HG02642 (cell line): ENCODE measurements around the gene DISP3.

ENCODE experiments used
- ATAC-seq: cut with Tn5 transposase; IDR thresholded peaks from one replicate; pipeline ENCODE4 v1.9.1; 2021; ENCODE audit warnings: mild to moderate bottlenecking; ENCODE audit not compliant: unreplicated experiment, poor library complexity

The DISP3 gene

DNA sequence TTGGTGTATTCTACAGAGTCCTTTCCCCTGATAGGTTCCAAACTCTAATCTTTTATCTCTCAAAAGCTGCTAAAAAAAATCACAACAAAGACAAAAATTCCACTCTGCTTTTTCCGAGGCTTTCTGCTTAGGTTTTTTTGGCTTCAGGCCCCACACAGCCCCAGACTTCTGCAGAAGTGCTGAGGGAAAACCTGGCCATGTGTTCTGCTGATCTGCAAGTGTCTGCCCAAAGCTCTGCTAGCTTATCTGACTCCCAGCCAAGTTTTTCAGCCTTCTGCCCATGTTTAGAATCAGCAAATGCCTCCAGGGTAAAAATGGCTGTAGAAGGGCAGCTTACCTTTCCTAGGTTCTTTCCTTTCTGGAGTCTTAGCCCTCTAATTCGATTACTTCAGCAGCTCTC lies 28.4 kb downstream of the DISP3 start:
- no peak for ATAC-seq

GRCh38 chr1:11513681-11514080 lies 34.7 kb downstream of the DISP3 start:
- ATAC-seq, result no peak

GRCh38 chr1:11514366-11514765 lies 35.4 kb downstream of the DISP3 start:
- ATAC-seq, result no peak

- no peak for ATAC-seq
These were observed 36.7 kb downstream of the DISP3 start for GRCh38 chr1:11515368-11516300.

GRCh38 chr1:11516961-11517635 lies 38.1 kb downstream of the DISP3 start:
- ATAC-seq, result no peak

DNA sequence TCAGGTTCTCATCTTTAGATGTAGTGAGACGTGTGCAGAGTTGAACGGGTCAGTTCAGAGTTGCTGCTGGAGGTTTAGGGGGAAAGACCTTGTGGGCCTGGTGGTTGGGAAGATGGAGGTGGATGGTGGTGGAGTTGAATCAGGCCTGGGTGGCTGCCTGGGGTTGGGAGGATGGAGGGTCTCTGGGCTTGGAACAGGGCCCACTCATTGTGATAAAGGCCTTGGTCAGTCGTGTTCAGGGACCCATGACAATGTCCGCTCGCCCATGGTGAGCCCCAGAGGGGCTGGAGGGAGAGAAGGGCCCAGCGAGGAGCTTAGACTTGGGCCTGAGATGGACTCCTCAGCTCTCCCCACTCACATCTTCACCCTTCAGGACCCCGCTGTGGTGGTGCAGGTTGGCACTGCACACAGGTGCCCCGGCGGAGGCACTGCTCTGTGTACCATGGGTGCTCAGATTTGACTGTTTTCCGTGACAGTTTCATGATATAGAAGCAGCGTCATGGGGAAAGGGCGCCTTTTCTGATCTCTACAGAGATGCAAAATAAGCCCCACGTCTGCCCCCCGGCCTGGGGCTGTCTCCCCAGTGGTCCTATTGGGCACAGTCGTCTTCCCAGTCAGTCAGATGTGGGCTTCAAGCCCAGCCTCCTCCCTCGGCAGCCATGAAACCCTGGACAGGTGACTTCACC lies 39.2 kb downstream of the DISP3 start:
- no peak for ATAC-seq

DNA sequence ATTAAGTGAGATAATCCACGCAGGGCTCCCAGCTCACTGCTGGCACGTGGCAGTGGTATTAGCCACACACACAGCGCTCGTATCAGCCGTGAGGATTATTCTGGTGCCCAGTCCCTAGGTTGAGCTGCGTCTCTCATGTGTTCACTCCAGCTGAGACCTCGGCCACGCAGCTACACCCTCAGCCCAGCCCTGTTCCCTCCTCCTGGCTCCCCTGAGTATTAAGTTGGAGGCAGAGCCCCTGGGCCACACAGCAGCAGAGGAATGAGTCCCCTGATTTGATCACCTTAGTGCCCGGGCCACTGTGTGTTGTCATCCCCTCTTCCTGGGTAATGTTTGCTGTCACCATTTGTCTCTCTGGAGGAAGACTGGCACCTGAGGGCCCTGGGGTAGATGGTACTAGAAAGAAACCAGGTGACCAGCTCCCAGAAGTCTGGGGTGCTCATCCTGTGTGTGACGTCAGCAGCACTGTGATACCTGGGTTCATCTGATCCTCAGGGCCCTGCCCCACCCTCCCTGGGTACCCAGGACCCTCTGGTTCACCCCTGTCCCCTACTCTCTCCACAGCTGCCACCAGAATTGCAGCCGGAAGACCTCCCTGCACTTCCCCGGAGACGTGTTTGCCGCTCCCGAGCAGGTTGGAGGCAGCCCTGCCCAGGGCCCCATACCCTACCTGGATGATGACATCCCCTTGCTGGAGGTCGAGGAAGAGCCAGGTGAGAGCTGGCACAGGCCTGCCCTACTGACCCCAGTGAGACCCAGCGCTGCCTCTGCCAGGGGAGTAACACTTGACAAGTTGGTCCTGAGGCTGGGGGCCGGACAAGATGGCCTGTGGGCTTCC lies 40.1 kb downstream of the DISP3 start:
- ATAC-seq, result no peak

DNA sequence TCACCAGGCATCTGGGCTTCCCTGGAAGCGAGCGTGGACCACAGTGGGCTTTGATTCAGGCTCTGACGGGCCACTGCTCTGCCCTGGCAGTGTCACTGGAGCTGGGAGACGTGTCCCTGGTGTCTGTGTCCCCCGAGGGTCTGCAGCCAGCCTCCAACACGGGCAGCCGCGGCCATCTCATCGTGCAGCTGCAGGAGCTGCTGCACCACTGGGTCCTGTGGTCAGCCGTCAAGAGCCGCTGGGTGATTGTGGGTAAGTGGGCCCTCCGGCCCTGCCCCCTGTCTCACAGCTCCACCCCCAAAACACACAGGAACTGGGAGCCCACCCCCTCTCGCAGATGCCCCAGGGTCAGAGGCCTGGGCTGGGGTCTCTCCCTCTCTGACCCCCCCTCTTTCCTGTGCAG lies 40.7 kb downstream of the DISP3 start:
- ATAC-seq, result no peak

GRCh38 chr1:11520531-11521233 lies 41.7 kb downstream of the DISP3 start:
- ATAC-seq, result no peak

GRCh38 chr1:11521582-11522399 lies 42.8 kb downstream of the DISP3 start:
- no peak for ATAC-seq

DNA sequence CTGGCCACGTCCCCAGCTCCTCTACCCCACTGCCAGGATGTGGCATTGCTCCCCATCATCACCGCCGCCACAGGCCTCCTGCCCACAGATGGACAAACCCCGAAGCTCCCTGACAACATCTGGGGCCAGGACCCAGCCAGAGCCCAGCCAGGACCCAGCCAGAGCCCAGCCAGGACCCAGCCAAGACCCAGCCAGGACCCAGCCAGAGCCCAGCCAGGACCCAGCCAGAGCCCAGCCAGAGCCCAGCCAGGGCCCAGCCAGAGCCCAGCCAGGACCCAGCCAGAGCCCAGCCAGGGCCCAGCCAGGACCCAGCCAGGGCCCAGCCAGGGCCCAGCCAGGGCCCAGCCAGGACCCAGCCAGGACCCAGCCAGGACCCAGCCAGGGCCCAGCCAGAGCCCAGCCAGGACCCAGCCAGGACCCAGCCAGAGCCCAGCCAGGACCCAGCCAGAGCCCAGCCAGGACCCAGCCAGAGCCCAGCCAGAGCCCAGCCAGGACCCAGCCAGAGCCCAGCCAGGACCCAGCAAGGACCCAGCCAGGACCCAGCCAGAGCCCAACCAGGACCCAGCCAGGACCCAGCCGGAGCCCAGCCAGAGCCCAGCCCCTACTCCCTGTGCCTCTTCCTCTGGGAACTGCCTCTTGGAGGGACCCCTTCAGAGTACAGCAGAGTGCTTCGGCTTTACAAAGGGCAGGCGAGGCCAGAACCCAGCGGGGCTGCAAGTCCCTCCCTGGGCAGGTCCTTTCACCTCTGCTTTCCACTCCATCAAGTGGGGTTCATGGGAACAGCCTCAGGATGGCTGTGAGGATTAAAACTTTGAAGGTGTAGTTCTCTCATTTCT lies 43.7 kb downstream of the DISP3 start:
- no peak for ATAC-seq

DNA sequence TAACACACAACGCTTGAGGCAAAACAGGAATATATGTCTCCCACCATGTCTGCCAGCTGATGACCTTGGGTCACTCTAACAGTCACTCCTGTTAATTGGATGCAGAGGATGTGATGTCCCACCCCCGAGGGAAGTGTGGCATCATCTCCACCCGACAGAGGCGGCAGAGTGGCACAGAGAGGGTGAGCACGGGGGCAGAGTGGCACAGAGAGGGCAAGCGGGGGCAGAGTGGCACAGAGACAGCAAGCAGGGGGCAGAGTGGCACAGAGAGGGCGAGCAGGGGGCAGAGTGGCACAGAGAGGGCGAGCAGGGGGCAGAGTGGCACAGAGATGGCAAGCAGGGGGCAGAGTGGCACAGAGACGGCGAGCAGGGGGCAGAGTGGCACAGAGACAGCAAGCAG lies 44.3 kb downstream of the DISP3 start:
- no peak for ATAC-seq

DNA sequence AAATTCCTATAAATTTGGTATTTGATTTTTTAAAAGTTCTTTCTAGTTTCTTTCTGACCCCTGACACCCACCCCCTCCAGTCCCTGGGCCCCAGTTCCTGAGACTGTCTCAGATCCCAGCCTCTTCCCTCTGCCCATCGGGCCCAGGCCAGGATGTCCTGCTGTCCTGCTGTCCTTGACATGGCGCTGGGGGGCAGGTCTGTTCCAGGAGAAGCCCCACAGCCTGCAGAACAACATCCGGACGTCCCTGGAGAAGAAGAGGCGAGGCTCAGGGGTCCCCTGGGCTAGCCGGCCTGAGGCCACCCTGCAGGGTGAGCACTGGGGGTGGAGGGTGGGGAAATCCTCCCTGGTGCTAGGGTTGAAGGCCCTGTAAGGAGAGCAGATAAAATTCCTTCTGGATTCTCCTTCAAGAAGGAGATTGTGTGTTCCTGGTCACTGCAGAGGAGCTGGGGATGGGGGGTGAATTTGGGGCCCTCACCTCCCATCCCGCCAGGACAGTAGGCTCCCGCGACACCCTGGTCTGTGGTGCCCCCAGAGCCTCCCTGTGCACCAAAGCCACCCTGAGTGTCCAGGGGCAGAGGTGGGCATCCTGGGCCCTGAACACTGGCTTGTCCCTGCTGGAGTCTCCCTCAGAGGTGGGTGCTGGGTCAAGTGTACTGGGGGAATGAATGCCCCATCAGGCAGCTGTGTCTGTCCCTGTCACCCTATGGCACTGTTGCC lies 45.0 kb downstream of the DISP3 start:
- no peak for ATAC-seq

DNA sequence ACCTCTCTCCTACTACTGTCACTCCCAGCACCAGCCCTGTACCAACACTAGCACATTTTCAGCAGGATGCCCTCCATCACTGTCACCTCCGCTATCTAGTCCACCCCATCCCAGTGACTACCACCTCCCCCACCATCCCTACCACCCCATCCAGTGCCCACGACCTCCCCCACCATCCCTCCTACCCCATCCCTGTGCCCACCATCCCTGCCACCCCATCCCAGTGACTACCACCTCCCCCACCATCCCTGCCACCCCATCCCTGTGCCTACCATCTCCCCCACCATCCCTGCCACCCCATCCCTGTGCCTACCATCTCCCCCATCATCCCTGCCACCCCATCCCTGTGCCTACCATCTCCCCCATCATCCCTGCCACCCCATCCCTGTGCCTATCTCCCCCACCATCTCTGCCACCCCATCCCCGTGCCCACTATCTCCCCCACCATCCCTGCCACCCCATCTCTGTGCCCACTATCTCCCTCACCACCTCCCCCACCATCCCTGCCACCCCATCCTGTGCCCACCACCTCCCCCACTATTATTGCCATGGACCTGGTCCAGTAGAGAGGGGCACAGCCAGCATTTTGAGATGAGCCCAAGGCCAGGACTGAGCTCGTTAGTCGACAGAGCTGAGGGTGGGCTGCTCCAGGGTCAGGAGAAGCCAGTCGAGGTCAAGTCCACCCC lies 45.7 kb downstream of the DISP3 start:
- no peak for ATAC-seq

- no peak for ATAC-seq
These were observed 46.2 kb downstream of the DISP3 start for GRCh38 chr1:11525151-11525505.

GRCh38 chr1:11525516-11525915 lies 46.6 kb downstream of the DISP3 start:
- ATAC-seq, result no peak
